HG03460 (cell line): ENCODE data around the gene BCO1.

Experiments
- ATAC-seq: cut with Tn5 transposase; IDR thresholded peaks from one replicate; pipeline ENCODE4 v1.9.1; 2021; ENCODE audit not compliant: unreplicated experiment

The BCO1 gene

GRCh38 chr16:81232740-81233367 is 5.6 kb upstream of the BCO1 start:
- no peak for ATAC-seq

- no peak for ATAC-seq
These were observed 1.2 kb upstream of the BCO1 start for GRCh38 chr16:81237282-81237681.

DNA sequence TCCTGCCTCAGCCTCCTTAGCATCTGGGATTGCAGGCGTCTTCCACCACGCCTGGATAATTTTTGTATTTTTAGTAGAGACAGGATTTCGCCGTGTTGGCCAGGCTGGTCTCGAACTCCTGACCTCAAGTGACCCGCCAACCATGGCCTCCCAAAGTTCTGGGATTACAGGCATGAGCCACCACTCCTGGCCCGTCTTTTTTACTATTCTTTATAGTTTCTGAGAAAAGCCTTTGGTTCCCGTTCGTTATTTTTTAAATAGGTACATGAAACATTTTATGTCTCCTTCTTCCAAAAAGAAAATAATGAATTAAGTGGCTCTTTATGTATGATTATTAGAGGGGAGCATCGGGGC is 570 bp upstream of the BCO1 start:
- ATAC-seq = no peak

DNA sequence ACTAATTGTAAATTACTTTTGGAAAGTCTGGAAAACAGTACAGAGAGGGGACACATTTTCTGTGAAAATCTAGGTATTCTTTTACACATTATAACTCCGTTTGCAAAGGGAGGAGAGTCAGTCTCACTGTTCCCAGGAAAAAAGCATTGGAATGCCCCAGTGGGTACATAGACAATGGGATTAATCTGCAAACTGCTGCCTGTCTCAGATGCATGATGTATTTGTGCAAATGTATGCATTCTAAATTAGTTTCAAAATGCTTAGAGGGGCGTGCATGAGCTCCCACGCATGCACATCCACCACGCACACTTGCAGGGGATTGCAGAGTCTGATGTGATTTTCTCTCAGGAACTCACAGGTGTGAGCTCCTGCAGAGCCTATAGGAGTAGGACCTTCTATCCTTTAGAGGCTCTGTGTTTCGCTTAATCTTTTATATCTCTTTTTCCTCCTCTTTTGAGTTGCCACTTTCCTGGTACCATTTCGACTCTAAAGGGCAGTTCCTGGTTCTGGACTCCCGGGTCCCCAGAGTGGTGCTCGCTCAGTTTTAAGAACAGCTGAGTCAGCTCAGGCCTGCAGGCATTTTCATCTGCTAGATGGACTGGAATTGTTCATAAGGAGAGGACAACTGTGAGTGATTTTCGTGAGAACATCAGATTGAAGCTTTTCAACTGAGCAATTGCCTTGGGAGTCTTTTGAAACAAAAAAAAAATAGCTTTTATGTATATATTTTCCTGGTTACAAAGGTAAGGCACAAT is 1.1 kb downstream of the BCO1 start:
- ATAC-seq = no peak

GRCh38 chr16:81241706-81242105 is 3.2 kb downstream of the BCO1 start:
- ATAC-seq = no peak

GRCh38 chr16:81242977-81243618 is 4.6 kb downstream of the BCO1 start:
- no peak for ATAC-seq

- ATAC-seq = no peak
These were observed 5.5 kb downstream of the BCO1 start for GRCh38 chr16:81243942-81244341.

DNA sequence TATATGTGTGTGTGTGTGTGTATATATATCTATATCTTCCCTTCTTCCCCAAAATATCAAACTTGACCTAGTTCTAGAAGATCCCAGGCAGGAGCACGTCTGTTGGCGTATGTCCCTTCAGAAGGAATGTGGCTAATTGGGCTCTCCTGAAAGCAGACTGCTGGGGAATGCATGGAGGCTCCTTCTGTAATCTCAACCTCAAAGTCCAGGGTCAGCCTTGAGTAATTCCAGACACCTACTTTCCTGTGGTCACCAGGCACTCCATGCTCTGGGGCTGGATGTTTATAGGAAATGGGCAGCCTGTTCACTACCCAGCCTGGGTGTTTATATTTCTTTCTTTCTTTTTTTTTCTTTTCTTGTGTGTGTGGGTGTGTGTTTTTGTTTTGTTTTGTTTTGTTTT is 13.4 kb downstream of the BCO1 start:
- no peak for ATAC-seq

DNA sequence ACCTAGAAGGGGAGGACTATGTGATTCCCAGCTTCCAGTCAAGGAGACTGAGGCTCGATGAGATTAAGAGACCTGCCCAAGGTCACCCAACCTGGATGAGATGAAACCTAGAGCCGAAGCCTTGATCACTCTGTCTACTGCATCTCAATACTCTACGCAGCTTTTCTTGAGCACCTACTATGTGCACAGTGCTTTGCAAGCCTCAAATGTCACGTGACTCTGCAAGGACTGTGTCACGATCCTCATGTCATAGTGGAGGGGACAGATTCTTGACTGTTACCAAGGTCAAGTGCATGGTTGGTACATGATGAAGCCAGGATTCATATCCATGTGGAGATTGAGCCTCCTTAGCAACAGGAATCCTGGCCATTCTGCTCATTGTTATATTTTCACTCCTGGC is 14.7 kb downstream of the BCO1 start:
- no peak for ATAC-seq

GRCh38 chr16:81254922-81255526 is 16.5 kb downstream of the BCO1 start:
- ATAC-seq = no peak

DNA sequence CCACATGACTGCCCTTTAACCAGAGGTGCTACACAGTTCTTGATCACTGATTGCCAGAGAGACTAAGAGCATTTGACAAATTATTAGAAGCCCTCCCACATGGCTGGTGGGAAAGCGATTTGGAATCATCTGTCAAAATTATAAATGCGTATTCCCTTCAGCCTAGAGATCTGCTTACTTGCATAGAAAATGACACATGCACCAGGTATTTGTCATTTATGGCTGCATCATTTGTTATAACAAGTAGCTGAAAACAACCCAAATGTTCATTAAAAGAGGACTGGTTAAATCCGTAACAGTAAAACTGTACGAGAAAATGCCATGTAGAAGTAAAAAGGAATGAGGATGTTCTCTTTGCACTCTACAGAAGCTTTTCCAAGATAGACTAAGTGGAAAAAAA is 21.4 kb downstream of the BCO1 start:
- no peak for ATAC-seq

GRCh38 chr16:81261049-81261648 is 22.7 kb downstream of the BCO1 start:
- ATAC-seq = no peak

DNA sequence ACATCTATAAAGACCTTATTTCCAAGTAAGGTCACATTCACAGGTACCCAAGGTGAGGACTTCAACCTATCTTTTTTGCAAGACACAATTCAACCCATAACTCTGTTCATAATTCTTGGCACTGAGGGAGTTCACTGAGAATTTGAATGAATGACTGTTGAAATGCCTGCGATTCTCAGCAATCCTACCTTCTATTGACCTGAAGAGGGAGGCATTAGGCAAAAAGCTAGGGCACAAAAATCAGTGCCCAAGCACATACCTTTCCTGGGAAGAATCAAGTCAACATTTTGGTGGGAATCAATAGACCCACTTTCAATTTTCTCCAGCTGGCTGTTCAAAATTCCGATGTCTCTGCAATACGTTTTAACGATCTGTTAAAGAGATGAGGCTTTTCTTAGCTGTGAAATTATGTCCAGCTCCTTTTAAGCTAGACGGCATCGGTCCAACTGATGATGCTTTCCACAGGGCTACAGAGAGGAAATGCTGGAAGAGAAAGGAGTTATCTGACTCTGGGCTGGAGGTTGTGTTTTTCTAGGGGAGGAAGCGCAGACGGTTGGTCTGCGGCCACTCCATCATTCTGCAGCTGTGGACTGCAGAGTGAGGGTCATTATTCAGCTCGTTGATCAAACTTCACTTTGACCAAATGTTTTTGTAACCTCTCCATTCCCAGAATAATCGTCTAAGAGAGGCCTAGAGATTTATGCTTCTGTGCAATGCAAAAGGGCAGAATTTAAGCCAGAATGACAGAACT is 25.2 kb downstream of the BCO1 start:
- no peak for ATAC-seq

- no peak for ATAC-seq
These were observed 25.9 kb downstream of the BCO1 start for GRCh38 chr16:81264386-81264785.

- no peak for ATAC-seq
These were observed 26.6 kb downstream of the BCO1 start for GRCh38 chr16:81265052-81265451.

DNA sequence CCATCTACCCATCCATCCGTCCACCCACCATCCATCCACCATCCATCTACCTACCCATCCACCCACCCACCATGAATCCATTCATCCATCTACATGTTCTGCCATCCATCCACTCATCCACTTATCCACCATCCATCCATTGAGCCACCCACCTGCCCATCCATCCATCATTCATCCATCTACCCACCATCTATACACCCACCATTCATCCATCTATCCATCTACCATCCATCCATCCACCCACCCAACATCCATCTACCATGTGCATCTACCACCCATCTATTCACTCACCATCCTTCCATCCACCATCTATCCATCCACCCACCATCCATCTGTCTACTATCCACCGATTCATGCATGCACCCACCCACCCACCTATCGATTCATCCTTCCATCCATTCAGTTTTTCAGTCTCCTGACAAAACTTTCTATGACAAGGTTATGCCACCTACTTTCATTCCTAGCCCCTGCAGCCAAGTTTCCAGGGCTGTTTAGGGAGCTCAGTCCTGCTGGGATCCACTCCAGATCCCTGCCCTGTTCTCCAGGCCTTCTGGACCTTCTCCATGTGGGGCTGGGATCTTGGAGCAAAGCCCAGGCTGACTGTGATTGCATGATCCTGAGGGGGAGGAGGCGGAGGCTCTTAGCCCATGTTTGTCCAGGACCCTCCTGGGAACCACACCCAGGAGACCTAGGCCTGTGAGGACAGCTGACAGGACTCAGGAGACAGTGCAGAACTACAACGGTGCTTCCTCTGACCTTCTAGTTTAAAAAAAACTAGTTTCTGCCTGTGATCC is 27.4 kb downstream of the BCO1 start:
- no peak for ATAC-seq

- peak; percentile 52 for ATAC-seq
These were observed 28.2 kb downstream of the BCO1 start for GRCh38 chr16:81266680-81267095.

DNA sequence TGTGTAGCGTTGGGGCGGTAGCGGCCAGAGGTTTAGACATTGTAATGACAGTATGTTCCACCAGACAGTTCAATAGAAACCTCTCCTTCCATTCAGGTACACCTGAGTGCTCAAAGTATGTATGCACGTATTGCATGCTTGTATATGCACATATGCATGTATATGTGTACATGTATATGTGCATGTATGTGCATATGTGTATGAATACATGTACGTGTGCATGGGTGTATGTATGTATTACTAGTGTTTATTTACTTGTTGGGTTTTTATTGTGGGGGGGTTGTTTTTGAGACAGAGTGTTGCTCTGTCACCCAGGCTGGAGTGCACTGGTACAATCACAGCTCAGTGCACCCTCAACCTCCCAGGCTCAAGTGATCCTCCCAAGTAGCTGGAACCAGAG is 30.0 kb downstream of the BCO1 start:
- ATAC-seq = no peak

GRCh38 chr16:81273223-81273950 is 34.9 kb downstream of the BCO1 start:
- no peak for ATAC-seq
